ENCODE data around the gene FXYD2.
"Not testable (repeated sequence)": the region's sequence is repeated elsewhere in the genome, so short reads cannot be mapped to it uniquely, and the experiment has no call there.

FXYD2 gene

GRCh38 chr11:117820516-117820915, 4.0 kb downstream of the FXYD2 start:
- no peak for DNase-seq (ENCODE audit: low read depth, low spot score)

- DNase-seq (ENCODE audit: low read depth, low spot score) = no peak
Observed at GRCh38 chr11:117820071-117820470, 4.5 kb downstream of the FXYD2 start.

GRCh38 chr11:117819096-117820040, 5.2 kb downstream of the FXYD2 start:
- peak; percentile 92 for DNase-seq (ENCODE audit: low read depth, low spot score)

GRCh38 chr11:117818041-117818873, 6.3 kb downstream of the FXYD2 start:
- DNase-seq (ENCODE audit: low read depth, low spot score) = no peak

- DNase-seq (ENCODE audit: low read depth, low spot score) = peak; percentile 95
Observed at GRCh38 chr11:117817368-117818040, 7.0 kb downstream of the FXYD2 start.

- DNase-seq (ENCODE audit: low read depth, low spot score) = peak; percentile 71
Observed at GRCh38 chr11:117816846-117817367, 7.6 kb downstream of the FXYD2 start.

- peak; percentile 98 for DNase-seq (ENCODE audit: low read depth, low spot score)
Observed at GRCh38 chr11:117816151-117816741, 8.3 kb downstream of the FXYD2 start.

- DNase-seq (ENCODE audit: low read depth, low spot score) = peak; percentile 35
Observed at GRCh38 chr11:117815262-117815803, 9.2 kb downstream of the FXYD2 start.

GRCh38 chr11:117814766-117815261, 9.7 kb downstream of the FXYD2 start:
- peak; percentile 69 for DNase-seq (ENCODE audit: low read depth, low spot score)

GRCh38 chr11:117814204-117814765, 10.3 kb downstream of the FXYD2 start:
- DNase-seq (ENCODE audit: low read depth, low spot score) = no peak

GRCh38 chr11:117810056-117810451, 14.5 kb downstream of the FXYD2 start:
- not testable (repeated sequence) for DNase-seq (ENCODE audit: low read depth, low spot score)

GRCh38 chr11:117809236-117810055, 15.1 kb downstream of the FXYD2 start:
- DNase-seq (ENCODE audit: low read depth, low spot score) = peak; percentile 74

- no peak for DNase-seq (ENCODE audit: low read depth, low spot score)
Observed at GRCh38 chr11:117808784-117809183, 15.8 kb downstream of the FXYD2 start.

GRCh38 chr11:117807482-117808327, 16.8 kb downstream of the FXYD2 start:
- peak; percentile 69 for DNase-seq (ENCODE audit: low read depth, low spot score)

- no peak for DNase-seq (ENCODE audit: low read depth, low spot score)
Observed at GRCh38 chr11:117806846-117807245, 17.7 kb downstream of the FXYD2 start.

GRCh38 chr11:117805045-117805444, 19.5 kb downstream of the FXYD2 start:
- no peak for DNase-seq (ENCODE audit: low read depth, low spot score)

- DNase-seq (ENCODE audit: low read depth, low spot score) = no peak
Observed at GRCh38 chr11:117803896-117804295, 20.6 kb downstream of the FXYD2 start.

GRCh38 chr11:117799634-117800033, 24.9 kb downstream of the FXYD2 start:
- no peak for DNase-seq (ENCODE audit: low read depth, low spot score)
